HepG2 (cell line): ENCODE results near the gene SH3PXD2A. TPM values are rescaled to one million over a fixed set of nuclear protein-coding genes. Genes with fewer than 3 reads are reported as not detected.

Source experiments
- CBFB ChIP-seq: sonication (generic); formaldehyde crosslinking; IDR thresholded peaks from 2 replicates; pipeline ENCODE4 v1.4.0; 2020; ENCODE audit warnings: missing genetic modification reagents
- DNMT3B ChIP-seq: conservative IDR thresholded peaks from 2 replicates; pipeline ENCODE4 v1.6.1; 2016; ENCODE audit warnings: missing biosample characterization, control low read depth
- HOXA3 ChIP-seq: sonication (generic); formaldehyde crosslinking; IDR thresholded peaks from 2 replicates; pipeline ENCODE4 v1.5.0; 2020; ENCODE audit warnings: missing genetic modification reagents
- ISL2 ChIP-seq: sonication (generic); formaldehyde crosslinking; IDR thresholded peaks from 2 replicates; pipeline ENCODE4 v1.5.0; 2020; ENCODE audit warnings: missing genetic modification reagents
- KDM2A ChIP-seq: sonication (generic); formaldehyde crosslinking; IDR thresholded peaks from 2 replicates; pipeline ENCODE4 v1.4.0; 2020; ENCODE audit warnings: low read depth, missing genetic modification reagents, borderline replicate concordance
- KDM6A ChIP-seq: IDR thresholded peaks from 2 replicates; pipeline ENCODE4 v1.6.1; 2016; ENCODE audit warnings: low read depth
- MYC ChIP-seq: sonication (generic); formaldehyde crosslinking; IDR thresholded peaks from 2 replicates; pipeline ENCODE4 v1.9.0; 2021; ENCODE audit warnings: missing genetic modification reagents, borderline replicate concordance
- NFYB ChIP-seq: sonication (generic); formaldehyde crosslinking; IDR thresholded peaks from 2 replicates; pipeline ENCODE4 v1.4.0; 2020; ENCODE audit warnings: missing genetic modification reagents
- NFYC ChIP-seq: IDR thresholded peaks from 2 replicates; pipeline ENCODE4 v1.6.1; 2016; ENCODE audit warnings: missing genetic modification reagents, missing compliant biosample characterization
- PITX1 ChIP-seq: sonication (generic); formaldehyde crosslinking; IDR thresholded peaks from 2 replicates; pipeline ENCODE4 v1.5.1; 2020; ENCODE audit warnings: mild to moderate bottlenecking, missing genetic modification reagents
- RBM22 ChIP-seq: fragments of 200-400 bp; formaldehyde crosslinking; optimal IDR thresholded peaks from 2 replicates; pipeline ENCODE3; 2017; ENCODE audit warnings: mild to moderate bottlenecking, low read length, moderate library complexity
- SAFB2 ChIP-seq: sonication (generic); formaldehyde crosslinking; IDR thresholded peaks from 2 replicates; pipeline ENCODE4 v1.5.1; 2020; ENCODE audit warnings: missing genetic modification reagents, low read depth, mild to moderate bottlenecking, borderline replicate concordance
- SALL2 ChIP-seq: sonication (generic); formaldehyde crosslinking; IDR thresholded peaks from 2 replicates; pipeline ENCODE4 v1.8.1; 2023; ENCODE audit warnings: mild to moderate bottlenecking, missing genetic modification reagents, inconsistent platforms
- SP2 ChIP-seq: sonication (generic); formaldehyde crosslinking; IDR thresholded peaks from 2 replicates; pipeline ENCODE4 v1.5.1; 2020; ENCODE audit warnings: mild to moderate bottlenecking, missing genetic modification reagents
- SRY ChIP-seq: sonication (generic); formaldehyde crosslinking; IDR thresholded peaks from 2 replicates; pipeline ENCODE4 v1.8.0; 2022; ENCODE audit warnings: mild to moderate bottlenecking, missing genetic modification reagents
- ZNF468 ChIP-seq: sonication (generic); formaldehyde crosslinking; IDR thresholded peaks from 2 replicates; pipeline ENCODE4 v1.8.0; 2022; ENCODE audit warnings: mild to moderate bottlenecking, moderate library complexity, missing genetic modification reagents
- ZNF672 ChIP-seq: sonication (generic); formaldehyde crosslinking; IDR thresholded peaks from 2 replicates; pipeline ENCODE4 v1.8.1; 2022; ENCODE audit warnings: missing genetic modification reagents
- polyA plus RNA-seq, 8 experiments: library from polyadenylated mRNA; depleted of rRNA in 3 of 8; stranded (reverse) in 7 of 8; unstranded in 1 of 8; fragments of >200 nt; fragmentation: Illumina TruSeq in 4 of 8; extraction: Trizol in 4 of 8; gene quantifications; 2 replicates each; pipeline versions ENCODE4 v1.2.1 to v1.2.3, GENCODE V29; 2011 to 2016; ENCODE audit warnings: low read depth in 4 of 8, missing spikeins in 1 of 8, mixed read lengths in 1 of 8; ENCODE audit not compliant: insufficient read depth in 1 of 8
- total RNA-seq, 5 experiments: library from RNA; depleted of rRNA; stranded (reverse); fragments of >200 nt; fragmentation: Illumina TruSeq; extraction: Trizol; gene quantifications; 2 replicates each; pipeline ENCODE4 v1.2.3, GENCODE V29; 2016; ENCODE audit warnings: low read depth in 1 of 5
- TF ChIP-seq, protein P1 (sequence below): sonication (generic); formaldehyde crosslinking; IDR thresholded peaks from 2 replicates; pipeline ENCODE4 v1.4.0; 2020; ENCODE audit warnings: missing genetic modification reagents, borderline replicate concordance
- TF ChIP-seq, protein P2 (sequence below): sonication (generic); formaldehyde crosslinking; IDR thresholded peaks from 2 replicates; pipeline ENCODE4 v1.8.1; 2023; ENCODE audit warnings: mild to moderate bottlenecking, moderate library complexity, missing genetic modification reagents
- TF ChIP-seq, protein P3 (sequence below): sonication (generic); formaldehyde crosslinking; IDR thresholded peaks from 2 replicates; pipeline ENCODE4 v1.9.0; 2021; ENCODE audit warnings: missing genetic modification reagents, borderline replicate concordance
- TF ChIP-seq, protein P4 (sequence below), 2 experiments: fragments of 450-650 bp in 1 of 2; sonication (generic) in 1 of 2; formaldehyde crosslinking; IDR thresholded peaks; 2 replicates each; pipeline versions ENCODE4 v1.5.0 to v1.8.0; 2020 to 2022; ENCODE audit warnings: mild to moderate bottlenecking in 1 of 2, missing genetic modification reagents in 1 of 2

SH3PXD2A gene
- total and polyA plus RNA-seq, 2 of the 13 experiments (the other 11 are each of a cell fraction or from before 2014, with no cell fraction given), result 11.1 to 11.3 TPM

DNA sequence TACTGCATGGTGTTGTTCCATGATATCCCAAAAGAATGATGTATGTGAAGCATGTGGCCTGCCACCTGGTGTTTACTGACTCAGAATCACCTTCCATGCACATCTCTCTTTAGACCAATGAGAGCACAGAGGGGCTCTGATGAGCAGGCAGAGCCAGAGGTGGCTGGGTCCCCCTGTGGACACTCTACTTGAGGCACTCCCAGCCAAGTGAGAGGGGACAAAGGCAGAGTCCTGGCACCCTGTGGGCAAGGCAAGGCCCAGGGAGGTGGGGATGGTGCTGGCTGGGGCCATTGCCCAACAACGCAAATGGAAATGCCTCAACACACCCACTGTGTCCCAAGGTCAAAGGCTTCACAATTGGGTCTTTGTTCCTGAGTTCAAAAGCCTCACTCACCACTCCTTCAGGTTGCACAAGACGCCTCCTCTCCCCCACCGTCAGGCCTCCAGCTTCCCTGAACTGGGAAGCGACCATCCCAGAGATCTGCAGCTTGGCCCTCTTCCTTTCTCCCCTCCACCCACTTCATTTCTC is 197.3 kb downstream of the SH3PXD2A start (continued):
- TF ChIP-seq ZNF672 (CRISPR knock-in tag), result no peak
- TF ChIP-seq KDM6A (CRISPR knock-in tag), result peak; percentile 60
- peak; percentile 56; the same call in 1 of the 2 replicates for TF ChIP-seq CBFB
- TF ChIP-seq MYC, result peak; percentile 43; the same call in 1 of the 2 replicates
- TF ChIP-seq PITX1, result peak; percentile 26; the same call in 1 of the 2 replicates
- TF ChIP-seq KDM2A (CRISPR knock-in tag), result peak; percentile 35; the same call in 1 of the 2 replicates
- TF ChIP-seq HOXA3, result peak; percentile 69
- TF ChIP-seq SALL2, result 0 out of 2 replicates have a peak, but pooled peaks have one; percentile 21
- TF ChIP-seq, protein P1, sequence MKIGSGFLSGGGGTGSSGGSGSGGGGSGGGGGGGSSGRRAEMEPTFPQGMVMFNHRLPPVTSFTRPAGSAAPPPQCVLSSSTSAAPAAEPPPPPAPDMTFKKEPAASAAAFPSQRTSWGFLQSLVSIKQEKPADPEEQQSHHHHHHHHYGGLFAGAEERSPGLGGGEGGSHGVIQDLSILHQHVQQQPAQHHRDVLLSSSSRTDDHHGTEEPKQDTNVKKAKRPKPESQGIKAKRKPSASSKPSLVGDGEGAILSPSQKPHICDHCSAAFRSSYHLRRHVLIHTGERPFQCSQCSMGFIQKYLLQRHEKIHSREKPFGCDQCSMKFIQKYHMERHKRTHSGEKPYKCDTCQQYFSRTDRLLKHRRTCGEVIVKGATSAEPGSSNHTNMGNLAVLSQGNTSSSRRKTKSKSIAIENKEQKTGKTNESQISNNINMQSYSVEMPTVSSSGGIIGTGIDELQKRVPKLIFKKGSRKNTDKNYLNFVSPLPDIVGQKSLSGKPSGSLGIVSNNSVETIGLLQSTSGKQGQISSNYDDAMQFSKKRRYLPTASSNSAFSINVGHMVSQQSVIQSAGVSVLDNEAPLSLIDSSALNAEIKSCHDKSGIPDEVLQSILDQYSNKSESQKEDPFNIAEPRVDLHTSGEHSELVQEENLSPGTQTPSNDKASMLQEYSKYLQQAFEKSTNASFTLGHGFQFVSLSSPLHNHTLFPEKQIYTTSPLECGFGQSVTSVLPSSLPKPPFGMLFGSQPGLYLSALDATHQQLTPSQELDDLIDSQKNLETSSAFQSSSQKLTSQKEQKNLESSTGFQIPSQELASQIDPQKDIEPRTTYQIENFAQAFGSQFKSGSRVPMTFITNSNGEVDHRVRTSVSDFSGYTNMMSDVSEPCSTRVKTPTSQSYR, result peak; percentile 79; the same call in 1 of the 2 replicates
- TF ChIP-seq RBM22, result peak; percentile 94
- peak; percentile 47; the same call in 1 of the 2 replicates for TF ChIP-seq NFYC (CRISPR knock-in tag)
- TF ChIP-seq, protein P2, sequence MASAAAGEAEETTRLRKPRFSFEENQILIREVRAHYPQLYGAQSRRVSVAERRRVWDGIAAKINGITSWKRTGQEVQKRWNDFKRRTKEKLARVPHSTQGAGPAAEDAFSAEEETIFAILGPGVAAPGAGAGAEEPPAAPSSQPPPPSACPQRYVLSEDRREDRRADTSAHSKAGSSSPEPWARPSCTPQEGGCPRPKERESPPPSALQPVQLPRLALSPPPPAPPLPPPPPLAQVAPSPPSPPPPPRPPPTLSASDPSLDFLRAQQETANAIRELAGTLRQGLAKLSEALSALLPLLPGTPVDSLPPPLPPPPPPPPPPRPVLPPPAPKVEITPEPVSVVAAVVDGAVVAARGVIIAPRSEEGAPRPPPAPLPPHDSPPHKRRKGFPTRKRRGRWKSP, result 0 out of 2 replicates have a peak, but pooled peaks have one; percentile 19
- no peak for TF ChIP-seq ZNF468 (CRISPR knock-in tag)
- peak; percentile 68 for TF ChIP-seq ISL2 (CRISPR knock-in tag)
- no peak for TF ChIP-seq DNMT3B
- TF ChIP-seq SAFB2 (CRISPR knock-in tag), result no peak
- TF ChIP-seq, protein P3, sequence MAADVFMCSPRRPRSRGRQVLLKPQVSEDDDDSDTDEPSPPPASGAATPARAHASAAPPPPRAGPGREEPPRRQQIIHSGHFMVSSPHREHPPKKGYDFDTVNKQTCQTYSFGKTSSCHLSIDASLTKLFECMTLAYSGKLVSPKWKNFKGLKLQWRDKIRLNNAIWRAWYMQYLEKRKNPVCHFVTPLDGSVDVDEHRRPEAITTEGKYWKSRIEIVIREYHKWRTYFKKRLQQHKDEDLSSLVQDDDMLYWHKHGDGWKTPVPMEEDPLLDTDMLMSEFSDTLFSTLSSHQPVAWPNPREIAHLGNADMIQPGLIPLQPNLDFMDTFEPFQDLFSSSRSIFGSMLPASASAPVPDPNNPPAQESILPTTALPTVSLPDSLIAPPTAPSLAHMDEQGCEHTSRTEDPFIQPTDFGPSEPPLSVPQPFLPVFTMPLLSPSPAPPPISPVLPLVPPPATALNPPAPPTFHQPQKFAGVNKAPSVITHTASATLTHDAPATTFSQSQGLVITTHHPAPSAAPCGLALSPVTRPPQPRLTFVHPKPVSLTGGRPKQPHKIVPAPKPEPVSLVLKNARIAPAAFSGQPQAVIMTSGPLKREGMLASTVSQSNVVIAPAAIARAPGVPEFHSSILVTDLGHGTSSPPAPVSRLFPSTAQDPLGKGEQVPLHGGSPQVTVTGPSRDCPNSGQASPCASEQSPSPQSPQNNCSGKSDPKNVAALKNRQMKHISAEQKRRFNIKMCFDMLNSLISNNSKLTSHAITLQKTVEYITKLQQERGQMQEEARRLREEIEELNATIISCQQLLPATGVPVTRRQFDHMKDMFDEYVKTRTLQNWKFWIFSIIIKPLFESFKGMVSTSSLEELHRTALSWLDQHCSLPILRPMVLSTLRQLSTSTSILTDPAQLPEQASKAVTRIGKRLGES (CRISPR knock-in tag), result no peak
- TF ChIP-seq SRY (CRISPR knock-in tag), result no peak
- TF ChIP-seq NFYB (CRISPR knock-in tag), result peak; percentile 58
- TF ChIP-seq, protein P4, sequence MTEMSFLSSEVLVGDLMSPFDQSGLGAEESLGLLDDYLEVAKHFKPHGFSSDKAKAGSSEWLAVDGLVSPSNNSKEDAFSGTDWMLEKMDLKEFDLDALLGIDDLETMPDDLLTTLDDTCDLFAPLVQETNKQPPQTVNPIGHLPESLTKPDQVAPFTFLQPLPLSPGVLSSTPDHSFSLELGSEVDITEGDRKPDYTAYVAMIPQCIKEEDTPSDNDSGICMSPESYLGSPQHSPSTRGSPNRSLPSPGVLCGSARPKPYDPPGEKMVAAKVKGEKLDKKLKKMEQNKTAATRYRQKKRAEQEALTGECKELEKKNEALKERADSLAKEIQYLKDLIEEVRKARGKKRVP (CRISPR knock-in tag; IDR thresholded peaks at IDR 0.05), result 0 out of 4 replicates have a peak, but pooled peaks of 1 of the 2 experiments have one; percentile 32
- no peak for TF ChIP-seq SP2 (CRISPR knock-in tag)
